NCI-H345 (cell line): ENCODE measurements around the gene HS1BP3.

Source experiments
- DNase-seq: peaks from one replicate; lab custom pipeline; 2025; lab: John Stamatoyannopoulos, UW

Gene HS1BP3

DNA sequence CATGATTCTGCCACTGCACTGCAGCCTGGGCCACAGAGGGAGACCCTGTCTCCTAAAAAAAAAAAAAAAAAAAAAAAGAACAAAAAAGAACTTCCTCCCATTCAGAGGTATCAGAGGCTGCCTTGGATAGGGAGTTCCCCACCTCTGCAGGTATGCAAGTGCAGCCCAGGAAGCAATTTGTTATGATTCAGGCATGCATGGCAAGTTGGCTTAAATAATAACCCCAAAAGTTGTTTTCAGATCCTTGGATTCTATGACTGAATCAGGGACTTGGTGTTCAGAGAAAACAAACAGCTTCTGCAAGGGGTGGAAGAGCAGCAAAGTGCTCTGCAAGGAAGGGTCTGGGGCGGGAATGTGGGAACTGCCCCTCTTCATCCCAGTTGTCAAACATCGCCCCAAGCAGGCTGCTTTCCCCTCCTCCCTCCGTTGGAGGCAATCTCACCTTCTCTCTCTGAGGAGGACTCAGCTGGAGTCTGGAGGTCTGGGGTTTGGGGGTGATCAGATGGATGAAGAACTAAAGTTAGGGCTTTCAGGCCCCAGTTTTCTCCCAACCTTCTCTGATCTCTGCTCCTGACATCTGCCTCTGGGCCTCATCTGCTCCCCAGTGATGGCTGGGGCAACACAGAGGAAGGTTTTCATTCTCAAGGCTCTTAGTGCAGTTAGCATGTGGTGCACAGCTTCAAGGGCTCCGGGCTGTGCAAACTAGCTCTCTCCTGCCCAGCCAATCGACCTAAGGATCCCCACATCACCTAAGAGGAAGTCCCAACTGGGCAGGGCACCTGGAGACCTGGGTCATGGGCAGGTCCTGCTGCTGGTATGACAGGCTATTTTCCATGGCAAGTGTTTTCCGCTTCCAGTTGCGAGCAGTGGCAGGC is 12.5 kb upstream of the HS1BP3 start:
- no peak for DNase-seq

DNA sequence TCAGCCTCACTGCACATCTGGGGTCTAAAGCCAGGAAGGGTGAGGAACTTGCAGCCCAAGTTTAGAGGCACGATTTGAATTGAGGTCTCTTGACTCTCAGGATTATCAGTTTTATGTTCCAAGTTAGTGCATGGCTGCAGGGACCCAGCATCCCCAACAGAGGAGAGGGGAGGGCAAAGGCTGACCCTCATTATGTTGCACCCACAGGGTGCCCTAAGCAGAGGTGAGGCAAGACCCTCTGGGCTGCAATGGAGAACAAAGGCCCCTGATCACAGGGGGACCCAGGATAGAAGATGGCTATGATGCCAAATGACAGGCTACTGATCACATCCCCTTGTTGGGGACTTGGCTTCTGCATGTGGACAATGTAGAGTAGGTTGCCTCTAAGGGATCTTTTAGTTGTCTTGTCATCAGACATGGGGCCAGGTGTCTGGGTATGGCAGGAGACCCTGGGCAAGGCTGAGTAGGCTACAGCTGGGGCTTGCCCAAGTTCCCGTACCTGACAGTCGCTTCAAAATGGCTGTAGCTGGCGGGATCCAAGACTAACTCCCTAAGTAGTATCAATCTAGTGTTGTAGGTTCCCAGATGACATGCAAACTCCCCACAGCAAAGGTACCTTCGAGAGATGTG is 11.5 kb upstream of the HS1BP3 start:
- DNase-seq: no peak

- DNase-seq: peak; percentile 73
Measured at GRCh38 chr2:20661421-20662307, 10.8 kb upstream of the HS1BP3 start.

GRCh38 chr2:20660506-20661420 is 9.9 kb upstream of the HS1BP3 start:
- DNase-seq: no peak

GRCh38 chr2:20657522-20658235 is 6.8 kb upstream of the HS1BP3 start:
- DNase-seq: no peak

- DNase-seq: no peak
Measured at GRCh38 chr2:20656561-20656960, 5.7 kb upstream of the HS1BP3 start.

- DNase-seq: no peak
Measured at GRCh38 chr2:20654535-20654813, 3.6 kb upstream of the HS1BP3 start.

DNA sequence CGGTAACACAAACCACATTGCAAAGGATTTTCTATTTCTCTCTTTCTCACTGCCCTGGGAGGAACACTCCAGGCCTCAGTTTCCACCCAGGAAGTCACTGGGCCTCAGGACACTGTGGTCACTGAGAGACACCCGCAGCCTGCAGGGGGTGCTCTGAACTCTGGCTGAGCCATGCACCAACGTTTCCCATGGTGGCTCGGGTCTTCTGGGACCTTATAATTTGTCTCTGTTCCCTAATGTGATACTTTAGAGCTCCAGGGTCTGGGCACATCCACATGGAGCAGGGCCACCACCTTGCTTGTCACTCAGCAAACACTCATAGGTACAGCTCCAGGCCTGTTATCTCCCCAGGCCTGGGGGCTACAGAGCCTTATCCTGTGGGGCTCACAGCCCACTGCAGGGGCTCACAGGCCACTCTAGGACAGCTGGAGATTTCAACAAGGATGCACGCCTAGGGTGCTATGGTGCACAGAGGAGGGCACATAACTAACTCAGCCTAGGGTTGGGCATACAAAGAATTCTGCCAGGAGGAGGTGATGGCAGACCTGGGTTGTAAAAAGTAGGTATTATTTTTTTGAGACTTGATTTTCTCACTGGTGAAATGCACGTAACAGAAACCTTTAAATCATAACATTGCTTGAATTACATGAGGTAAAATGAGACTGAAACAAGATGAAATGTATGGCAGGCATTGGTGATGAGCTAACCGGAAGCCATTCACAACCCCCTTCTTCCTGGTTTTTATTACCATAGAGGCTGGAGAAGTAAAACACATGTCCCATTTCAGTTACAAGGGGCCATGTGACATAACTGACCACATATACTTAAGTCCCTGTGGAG is 3.0 kb upstream of the HS1BP3 start:
- DNase-seq: no peak

DNA sequence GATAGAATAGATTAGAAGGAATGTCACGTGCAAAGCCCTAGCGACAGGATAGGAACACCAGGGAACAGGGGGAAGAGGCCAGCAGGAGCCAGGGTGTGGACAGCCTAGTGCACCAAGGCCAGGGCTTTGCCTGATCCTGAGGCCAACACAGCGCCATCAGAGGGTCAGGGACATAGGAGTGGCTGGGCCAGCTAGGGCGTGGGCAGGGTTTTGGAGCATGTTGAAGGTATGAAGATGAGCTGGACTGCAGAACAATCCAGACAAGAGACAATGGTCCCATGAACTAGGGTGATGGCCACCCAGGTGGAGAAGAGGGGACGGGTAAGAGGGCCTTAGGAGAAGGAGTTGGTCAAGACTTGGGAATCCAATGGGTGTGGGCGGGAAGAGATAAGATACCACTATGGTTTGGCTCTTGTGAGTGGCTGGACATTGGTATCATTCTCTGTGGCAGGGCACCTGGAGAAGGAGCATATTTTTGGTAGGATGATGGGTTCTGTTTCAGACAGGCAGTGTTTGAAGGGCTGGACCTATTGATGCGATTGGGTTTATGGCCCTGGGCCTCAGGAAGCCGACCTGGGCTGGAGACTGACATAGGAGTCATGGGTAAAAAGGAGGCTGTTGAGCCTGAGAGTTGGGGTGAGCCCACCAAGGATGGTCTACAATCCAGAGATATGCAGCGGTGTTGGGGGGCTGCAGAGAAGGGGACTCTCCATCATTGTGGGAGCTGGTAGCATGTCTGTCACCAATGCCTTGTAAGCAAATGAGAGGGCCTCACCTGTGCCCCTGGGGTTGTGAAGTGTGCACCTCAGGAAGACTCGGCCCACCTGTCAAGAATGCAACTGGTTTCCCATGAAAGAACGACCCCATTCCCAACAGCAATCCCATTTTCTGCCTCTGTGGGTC is 2.0 kb upstream of the HS1BP3 start:
- no peak for DNase-seq

GRCh38 chr2:20652141-20652540 is 1.2 kb upstream of the HS1BP3 start:
- no peak for DNase-seq

- DNase-seq: no peak
Measured at GRCh38 chr2:20651731-20652099, 817 bp upstream of the HS1BP3 start.

GRCh38 chr2:20650393-20650876 is 463 bp downstream of the HS1BP3 start:
- DNase-seq: peak; percentile 63

DNA sequence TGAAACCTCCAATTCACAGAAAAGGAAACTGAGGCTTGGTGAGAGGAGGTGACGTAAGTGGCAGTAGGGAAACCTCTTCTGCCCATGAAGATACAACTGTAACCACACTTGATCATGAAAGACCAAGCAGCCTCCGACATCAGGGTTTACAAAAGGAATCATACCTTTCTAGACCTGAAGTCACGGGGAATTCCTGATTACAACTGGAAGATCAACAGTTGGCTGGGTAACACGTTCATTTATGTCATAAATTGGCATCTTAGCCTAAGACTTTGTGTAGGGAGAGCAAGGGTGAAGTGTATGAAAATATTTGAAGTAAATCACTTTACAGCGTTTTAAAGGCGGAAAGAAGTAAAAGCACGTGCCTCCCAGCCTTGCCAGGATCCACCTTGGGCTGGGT is 922 bp downstream of the HS1BP3 start:
- DNase-seq: no peak

- DNase-seq: no peak
Measured at GRCh38 chr2:20649576-20649975, 1.3 kb downstream of the HS1BP3 start.

DNA sequence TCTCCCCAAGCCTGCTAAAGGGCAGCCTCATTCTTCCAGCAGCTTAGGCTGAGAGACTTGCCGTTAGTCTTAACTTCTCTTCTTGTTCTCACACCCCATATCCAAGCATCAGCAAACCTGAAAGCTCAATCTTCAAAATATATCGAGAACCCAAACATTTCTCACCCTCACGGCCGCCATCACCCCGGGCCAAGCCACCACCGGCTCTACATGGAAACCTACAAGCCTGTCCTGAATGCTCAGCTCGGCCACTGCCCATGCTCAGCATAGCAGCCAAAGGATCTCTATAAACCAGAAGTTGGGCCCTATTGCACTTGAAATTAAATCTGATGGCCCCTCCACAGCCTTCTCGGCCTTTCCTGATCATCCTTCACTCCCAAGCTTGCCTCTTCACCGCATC is 2.1 kb downstream of the HS1BP3 start:
- DNase-seq: no peak

DNA sequence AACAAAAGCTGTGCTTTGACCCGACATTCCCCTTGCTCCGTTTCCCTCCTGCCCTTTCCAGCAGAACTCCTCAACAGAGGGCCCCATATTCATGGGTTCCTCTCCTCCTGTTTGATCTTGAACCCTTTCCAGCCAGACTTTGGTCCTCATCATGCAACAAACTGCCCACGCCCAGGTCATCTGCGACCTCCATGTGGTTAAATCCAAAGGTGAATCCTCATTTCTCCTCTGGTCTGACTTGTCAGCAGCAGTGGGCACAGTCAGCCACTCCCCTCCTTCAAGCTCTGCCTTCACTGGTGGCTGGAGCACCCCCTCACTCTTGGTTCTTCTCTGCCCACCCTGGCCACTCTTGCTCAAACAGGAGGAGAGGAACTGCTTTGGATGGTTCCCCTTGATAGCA is 2.7 kb downstream of the HS1BP3 start:
- DNase-seq: no peak

DNA sequence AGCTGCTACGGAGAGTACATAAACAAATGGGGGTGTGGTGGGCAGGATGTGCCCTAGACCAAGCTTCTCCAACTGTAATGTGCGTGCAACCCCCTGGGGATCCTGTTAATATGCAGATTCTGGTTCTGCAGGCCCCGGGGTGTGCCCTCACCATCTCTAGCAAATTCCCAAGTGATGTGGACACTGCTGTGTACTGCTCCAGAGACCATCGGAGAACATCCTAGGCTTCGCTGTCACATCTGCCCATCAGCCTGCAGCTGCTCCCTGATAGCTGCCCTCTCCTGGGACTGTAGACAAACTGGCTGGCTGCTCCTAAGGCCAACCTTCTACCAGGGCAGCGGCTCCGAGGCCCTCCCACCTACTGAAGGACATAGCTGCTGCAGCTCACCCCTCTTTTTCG is 3.2 kb downstream of the HS1BP3 start:
- peak; percentile 22 for DNase-seq

DNA sequence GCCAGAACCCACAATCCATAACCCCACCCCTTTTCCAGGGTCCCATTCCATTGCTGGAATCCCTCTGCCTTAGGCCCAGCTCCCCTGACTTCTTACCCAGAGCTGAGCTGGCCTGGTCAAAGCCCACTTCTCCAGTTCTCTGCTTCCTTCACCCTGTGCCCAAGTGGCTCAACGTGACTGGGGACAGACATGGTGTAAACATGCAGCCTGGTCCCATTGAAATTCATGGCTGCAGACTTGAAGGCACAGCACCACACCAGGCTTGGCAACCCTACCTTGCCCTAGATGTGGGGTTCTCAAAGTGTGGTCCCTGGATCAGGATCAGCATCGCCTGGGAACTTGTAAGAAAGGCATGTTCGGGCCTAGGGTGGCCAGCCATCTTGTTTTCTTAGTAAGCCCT is 3.7 kb downstream of the HS1BP3 start:
- no peak for DNase-seq

- DNase-seq: no peak
Measured at GRCh38 chr2:20646446-20646845, 4.5 kb downstream of the HS1BP3 start.
